ENCODE data around the gene MAFB. TPM values are rescaled to one million over a fixed set of nuclear protein-coding genes. Genes with fewer than 3 reads are reported as not detected.
A peak's percentile ranks its signal among the peaks of the same experiment; 100 is the strongest.
"Not testable (repeated sequence)": the region's sequence is repeated elsewhere in the genome, so short reads cannot be mapped to it uniquely, and the experiment has no call there.

MAFB gene
- total RNA-seq (2022) (15.9 and 19.7 TPM in 2 replicates), Bru-seq, nascent RNA (percentile 84 among the genes with signal in this experiment), BruChase-seq, experiment 1, labeled RNA remaining after a 6-hour chase (percentile 70 among the genes with signal in this experiment), BruChase-seq, experiment 2, labeled RNA remaining after a 2-hour chase (percentile 91 among the genes with signal in this experiment)
- long read RNA-seq, transcript MAFB-201 (1 exons, 3,393 nt) = major isoform, 16 of 16 reads
- long read RNA-seq, partial matches to known transcripts = 0 of 16 reads
- long read RNA-seq, other reads (novel, unspliced or antisense) = 0 of 16 reads

DNA sequence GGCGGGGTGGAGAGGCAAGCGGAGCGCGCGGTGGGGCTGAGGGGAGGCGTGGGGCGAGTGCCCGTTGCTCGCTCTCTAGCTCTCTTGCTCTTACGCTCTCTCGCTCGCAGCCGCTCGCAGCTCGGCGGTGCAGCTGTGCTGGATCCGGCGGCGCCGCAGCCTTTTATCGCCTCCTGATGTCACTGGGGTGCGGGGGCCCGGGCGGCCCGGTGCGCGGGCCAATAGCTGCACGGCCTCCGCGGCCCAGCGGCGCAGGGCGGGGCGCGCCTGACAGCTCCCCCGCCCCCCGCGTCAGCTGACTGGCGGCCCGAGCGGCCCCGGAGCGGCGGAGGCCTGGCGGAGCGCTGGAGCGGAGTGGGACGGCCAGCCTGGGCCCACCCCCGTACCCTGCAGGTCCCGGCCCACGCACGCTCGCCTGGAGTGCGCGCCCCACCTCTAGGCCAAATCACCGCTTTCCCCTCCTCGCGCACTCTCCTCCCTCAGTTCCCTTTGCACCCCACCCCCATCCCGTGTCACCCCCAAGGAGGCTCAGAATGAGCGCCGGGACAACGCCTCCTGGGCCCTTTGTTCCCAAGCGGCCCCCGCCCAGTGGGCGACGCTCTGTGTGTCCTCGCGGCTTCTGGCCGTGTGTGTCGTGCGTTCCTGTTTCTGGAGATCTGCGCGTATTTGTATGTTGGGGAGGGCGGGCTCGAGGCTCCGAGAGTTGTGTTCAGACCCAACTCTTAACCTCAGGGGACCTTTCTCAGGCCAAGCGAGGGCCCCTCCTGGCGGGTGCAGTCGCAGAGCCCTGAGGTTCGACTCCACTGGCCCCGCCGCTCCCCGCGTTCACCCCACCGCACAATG is at the start of gene MAFB:
TSS of gene MAFB (minus strand) at position 137 of the 843 bp plus-strand sequence. CDS start 386 bp downstream, outside the sequence.
- Mint-ChIP-seq H3K27me3 (ENCODE audit: insufficient read depth, unreplicated experiment) (no peaks in the 10 kb centered on the region), H3K27ac (ENCODE audit: low read depth, unreplicated experiment) (peak within 1 kb of the TSS; percentile 40), H3K4me3 (ENCODE audit: unreplicated experiment) (peak within 1 kb of the TSS; percentile 81), H3K4me1 (ENCODE audit: insufficient read depth, unreplicated experiment) (peaks cover 5% of the 10 kb centered on the region), H3K36me3 (ENCODE audit: insufficient read depth, unreplicated experiment) (peaks cover 51% of the 10 kb centered on the region), H3K9me3 (ENCODE audit: unreplicated experiment) (no peaks in the 10 kb centered on the region)
- CTCF ChIA-PET = interaction anchor here (0.5 to 6.5 kb wide), 94 partner anchors 8 to 1641 kb away, joined by 3 to 83 read pairs (median 4); no protein-coding TSS in a partner anchor
- DNase-seq (ENCODE audit: unreplicated experiment) = peak; percentile 91
- POLR2A ChIA-PET = interaction anchor here (0.6 to 7.2 kb wide), 79 partner anchors 8 to 1500 kb away, joined by 3 to 114 read pairs (median 4); no protein-coding TSS in a partner anchor
- BruUV-seq (replicated peaks) = no TSS peak
- TF ChIP-seq, protein P1, sequence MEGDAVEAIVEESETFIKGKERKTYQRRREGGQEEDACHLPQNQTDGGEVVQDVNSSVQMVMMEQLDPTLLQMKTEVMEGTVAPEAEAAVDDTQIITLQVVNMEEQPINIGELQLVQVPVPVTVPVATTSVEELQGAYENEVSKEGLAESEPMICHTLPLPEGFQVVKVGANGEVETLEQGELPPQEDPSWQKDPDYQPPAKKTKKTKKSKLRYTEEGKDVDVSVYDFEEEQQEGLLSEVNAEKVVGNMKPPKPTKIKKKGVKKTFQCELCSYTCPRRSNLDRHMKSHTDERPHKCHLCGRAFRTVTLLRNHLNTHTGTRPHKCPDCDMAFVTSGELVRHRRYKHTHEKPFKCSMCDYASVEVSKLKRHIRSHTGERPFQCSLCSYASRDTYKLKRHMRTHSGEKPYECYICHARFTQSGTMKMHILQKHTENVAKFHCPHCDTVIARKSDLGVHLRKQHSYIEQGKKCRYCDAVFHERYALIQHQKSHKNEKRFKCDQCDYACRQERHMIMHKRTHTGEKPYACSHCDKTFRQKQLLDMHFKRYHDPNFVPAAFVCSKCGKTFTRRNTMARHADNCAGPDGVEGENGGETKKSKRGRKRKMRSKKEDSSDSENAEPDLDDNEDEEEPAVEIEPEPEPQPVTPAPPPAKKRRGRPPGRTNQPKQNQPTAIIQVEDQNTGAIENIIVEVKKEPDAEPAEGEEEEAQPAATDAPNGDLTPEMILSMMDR (IDR thresholded peaks at IDR 0.05; ENCODE audit: unreplicated experiment) = no peak
- intact Hi-C loops (cut with micrococcal nuclease) = loop anchor here (1.0 to 10.0 kb wide), 7 partner anchors 89 to 1577 kb away; no protein-coding TSS in a partner anchor

DNA sequence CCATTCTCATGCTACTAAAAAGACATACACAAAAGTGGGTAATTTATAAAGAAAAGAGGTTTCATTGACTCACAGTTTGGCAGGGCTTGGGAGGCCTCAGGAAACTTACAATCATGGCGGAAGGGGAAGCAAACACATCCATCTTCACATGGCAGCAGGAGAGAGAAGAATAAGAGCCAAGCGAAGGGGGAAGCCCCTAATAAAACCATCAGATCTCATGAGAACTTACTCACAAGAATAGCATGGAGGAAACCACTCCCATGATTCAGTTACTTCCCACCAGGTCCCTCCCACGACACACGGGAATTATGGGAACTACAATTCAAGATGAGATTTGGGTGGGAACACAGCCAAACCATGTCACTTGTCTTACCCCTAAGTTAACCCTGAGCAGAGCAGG is 47.4 kb upstream of the MAFB start:
- H3K4me3 Mint-ChIP-seq (ENCODE audit: unreplicated experiment); H3K36me3 Mint-ChIP-seq (ENCODE audit: insufficient read depth, unreplicated experiment); POLR2A ChIA-PET; BruUV-seq (replicated peaks); H3K27ac Mint-ChIP-seq (ENCODE audit: low read depth, unreplicated experiment); intact Hi-C loops (cut with micrococcal nuclease); CTCF ChIA-PET; H3K9me3 Mint-ChIP-seq (ENCODE audit: unreplicated experiment); DNase-seq (ENCODE audit: unreplicated experiment); H3K4me1 Mint-ChIP-seq (ENCODE audit: insufficient read depth, unreplicated experiment): not testable (repeated sequence)
- peaks cover 27% of the 10 kb centered on the region for H3K27me3 Mint-ChIP-seq (ENCODE audit: insufficient read depth, unreplicated experiment)

DNA sequence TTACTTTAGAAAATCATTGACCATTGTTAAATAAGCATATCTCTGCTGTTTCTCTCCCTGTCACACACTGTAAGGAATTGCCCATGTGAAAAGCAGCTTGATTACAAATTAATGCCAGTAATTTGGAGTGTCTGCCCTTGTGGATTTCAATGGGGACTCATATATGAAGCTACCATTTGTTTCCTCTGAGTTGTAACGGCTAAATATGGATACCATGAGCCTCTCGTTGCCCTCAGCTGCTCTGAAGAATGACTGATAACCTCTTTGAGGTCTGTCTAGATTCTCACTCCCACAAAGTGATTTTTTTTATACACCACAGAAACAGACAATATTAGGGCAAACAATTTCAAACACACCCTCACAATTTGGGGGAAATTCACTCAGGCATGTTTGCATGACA is 40.0 kb upstream of the MAFB start:
- Mint-ChIP-seq H3K36me3 (ENCODE audit: insufficient read depth, unreplicated experiment) (no peaks in the 10 kb centered on the region), H3K27ac (ENCODE audit: low read depth, unreplicated experiment) (no peak overlapping the region), H3K9me3 (ENCODE audit: unreplicated experiment) (peaks cover 7% of the 10 kb centered on the region), H3K4me1 (ENCODE audit: insufficient read depth, unreplicated experiment) (no peaks in the 10 kb centered on the region), H3K27me3 (ENCODE audit: insufficient read depth, unreplicated experiment) (peaks cover 11% of the 10 kb centered on the region), H3K4me3 (ENCODE audit: unreplicated experiment) (no peak overlapping the region)
- ChIA-PET CTCF (interaction anchor here (0.6 kb wide), 1 partner anchor 53 kb away, joined by 3 read pairs; no protein-coding TSS in a partner anchor), POLR2A (no interaction called here)
- TF ChIP-seq, protein P1 (IDR thresholded peaks at IDR 0.05; ENCODE audit: unreplicated experiment) = no peak
- no peak for DNase-seq (ENCODE audit: unreplicated experiment)
- intact Hi-C loops (cut with micrococcal nuclease) = no loop called here
- BruUV-seq (replicated peaks) = no TSS peak

DNA sequence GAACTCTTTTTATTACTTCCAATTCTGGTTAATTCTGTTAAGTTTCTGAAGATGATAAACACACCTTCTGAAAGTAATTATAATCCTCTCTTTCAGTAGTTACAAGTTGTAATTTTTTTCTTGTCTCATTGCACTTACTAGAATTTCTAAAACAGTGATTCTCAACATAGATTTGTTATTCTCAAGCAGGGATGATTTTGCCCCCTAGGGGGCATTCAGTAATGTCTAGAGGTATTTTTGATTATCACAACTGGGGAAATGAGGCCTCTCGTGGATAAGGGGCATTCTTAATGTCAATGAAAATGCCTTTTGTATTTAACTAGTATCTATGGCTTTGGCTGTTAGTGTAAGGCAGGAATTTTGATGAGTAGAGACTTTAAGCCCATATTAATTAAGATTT is 39.4 kb upstream of the MAFB start:
- CTCF ChIA-PET = interaction anchor here (1.4 kb wide), 1 partner anchor 13 kb away, joined by 5 read pairs; no protein-coding TSS in a partner anchor

More for the DNA sequence above, 39.4 kb upstream of the MAFB start:
- Mint-ChIP-seq H3K9me3 (ENCODE audit: unreplicated experiment) (peaks cover 7% of the 10 kb centered on the region), H3K36me3 (ENCODE audit: insufficient read depth, unreplicated experiment) (no peaks in the 10 kb centered on the region), H3K4me1 (ENCODE audit: insufficient read depth, unreplicated experiment) (no peaks in the 10 kb centered on the region), H3K27me3 (ENCODE audit: insufficient read depth, unreplicated experiment) (peaks cover 5% of the 10 kb centered on the region), H3K4me3 (ENCODE audit: unreplicated experiment) (no peak overlapping the region), H3K27ac (ENCODE audit: low read depth, unreplicated experiment) (no peak overlapping the region)
- POLR2A ChIA-PET = interaction anchor here (0.6 to 0.9 kb wide), 2 partner anchors 61 to 74 kb away, joined by 3 read pairs; no protein-coding TSS in a partner anchor
- no TSS peak for BruUV-seq (replicated peaks)
- TF ChIP-seq, protein P1 (IDR thresholded peaks at IDR 0.05; ENCODE audit: unreplicated experiment) = peak; percentile 8
- DNase-seq (ENCODE audit: unreplicated experiment) = no peak
- intact Hi-C loops (cut with micrococcal nuclease) = no loop called here
